NCI-H187 (cell line): Measurements from ENCODE around the gene OTUD4.
"Not testable (repeated sequence)": the region's sequence is repeated elsewhere in the genome, so short reads cannot be mapped to it uniquely, and the experiment has no call there.

Experiments
- DNase-seq, 2 experiments: peaks; one replicate each; lab custom pipeline; 2025; lab: John Stamatoyannopoulos, UW

The OTUD4 gene

DNA sequence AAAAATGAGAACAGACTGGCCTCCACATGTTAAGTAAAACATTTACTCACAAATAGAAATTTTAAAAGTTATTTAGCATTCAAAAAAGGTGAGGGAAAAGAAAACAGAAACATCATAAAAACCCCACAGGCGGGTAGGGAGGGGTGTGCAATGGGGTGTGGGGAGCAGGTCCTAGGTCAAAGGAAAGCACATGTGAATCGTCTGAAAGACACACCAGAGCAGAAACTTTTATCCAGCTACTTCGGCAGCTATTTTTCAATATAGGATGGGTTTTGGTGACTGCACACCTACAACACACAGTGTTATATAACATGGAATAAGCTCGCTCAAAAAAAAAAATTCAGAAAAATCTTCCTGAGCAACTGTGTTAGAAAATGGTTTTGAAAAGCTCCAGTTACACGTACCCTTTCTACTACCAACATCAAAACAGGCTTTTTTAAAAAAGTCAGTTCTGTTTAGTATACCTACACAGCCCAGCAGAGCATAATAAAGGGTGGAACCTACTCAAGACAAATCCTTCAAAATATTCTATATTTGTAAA, 1.6 kb downstream of the OTUD4 start:
- DNase-seq: no peak

DNA sequence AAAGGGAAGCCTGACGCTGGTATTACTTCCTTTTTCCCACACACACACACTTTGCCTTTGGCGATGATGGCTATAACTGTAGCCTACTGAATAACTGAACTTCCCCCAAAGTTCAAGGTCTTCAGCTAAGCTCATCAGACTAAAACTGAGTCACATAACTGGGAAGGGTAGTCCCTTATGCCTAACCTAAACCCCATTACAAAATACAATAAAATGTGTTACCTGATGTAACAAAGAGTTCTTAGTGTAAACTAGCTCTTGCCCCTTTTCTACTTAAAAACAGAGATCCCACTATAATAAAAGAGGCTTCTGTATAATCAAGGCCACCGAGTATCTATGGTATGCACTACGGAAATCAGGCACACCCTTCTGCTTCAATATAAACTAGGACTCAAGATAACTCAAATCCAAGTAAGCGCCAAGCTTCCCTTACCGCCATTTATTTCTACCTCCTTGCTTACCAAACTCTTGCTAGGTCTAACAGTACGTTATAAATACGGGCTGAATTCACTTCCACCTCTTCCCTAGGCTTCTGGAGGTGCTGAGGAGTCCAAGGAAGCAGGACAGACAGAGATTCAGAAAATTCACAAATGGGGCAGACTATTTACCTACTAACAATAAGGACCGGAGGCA, 2.4 kb downstream of the OTUD4 start:
- no peak for DNase-seq

DNA sequence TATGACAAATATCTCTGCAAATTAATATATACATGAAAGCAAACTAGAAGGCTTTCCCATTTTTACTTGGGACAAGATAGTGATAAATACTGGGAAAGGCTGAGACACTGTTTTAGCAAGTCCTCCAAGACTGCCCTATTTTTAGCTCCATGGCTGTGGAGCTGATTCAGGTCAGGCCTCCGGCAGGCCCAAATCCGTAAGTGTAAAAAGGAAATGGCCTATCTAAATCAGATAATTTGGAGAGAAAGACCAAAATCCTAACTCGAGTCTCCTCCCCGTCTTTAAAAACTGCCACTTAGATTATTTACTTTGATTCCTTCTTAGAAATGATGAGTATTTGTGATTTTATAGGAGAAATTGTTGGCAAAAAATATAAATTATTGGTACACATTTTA, 2.9 kb downstream of the OTUD4 start:
- no peak for DNase-seq

DNA sequence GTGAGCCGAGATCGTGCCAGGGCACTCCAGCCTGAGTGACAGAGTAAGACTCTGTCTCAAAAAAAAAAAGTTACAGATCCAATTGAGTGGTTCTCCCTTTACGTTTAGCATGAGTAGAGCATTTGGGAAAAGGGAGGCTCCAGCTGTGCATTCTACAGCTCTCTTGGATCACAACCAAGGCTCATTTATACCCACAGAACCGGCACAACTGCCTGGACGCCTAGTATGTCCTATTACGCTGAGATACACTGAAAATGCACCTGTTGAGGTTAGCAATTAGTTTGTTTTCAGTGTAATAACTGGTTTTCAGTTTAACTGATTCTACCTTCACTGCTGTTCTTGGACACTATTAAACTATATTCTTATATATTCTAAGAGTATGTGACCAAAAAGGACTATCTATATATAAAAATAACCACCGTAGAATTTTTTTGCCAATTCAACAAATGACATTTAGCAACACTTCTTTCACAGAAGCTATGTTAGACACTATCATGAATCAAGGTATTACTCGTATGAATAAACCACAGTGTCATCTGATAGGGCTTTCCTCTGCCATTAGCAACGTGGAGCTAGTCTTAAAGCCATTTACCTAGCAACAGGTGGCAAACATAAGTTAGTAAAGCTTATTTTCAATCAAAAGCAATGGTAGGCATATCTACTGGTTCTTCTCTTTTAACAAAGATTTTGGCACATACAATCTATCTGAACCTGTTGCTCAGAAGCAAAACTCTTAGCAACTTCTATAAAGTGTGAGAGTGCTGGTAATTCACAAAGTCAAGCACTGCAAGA, 3.6 kb downstream of the OTUD4 start:
- DNase-seq: no peak

DNA sequence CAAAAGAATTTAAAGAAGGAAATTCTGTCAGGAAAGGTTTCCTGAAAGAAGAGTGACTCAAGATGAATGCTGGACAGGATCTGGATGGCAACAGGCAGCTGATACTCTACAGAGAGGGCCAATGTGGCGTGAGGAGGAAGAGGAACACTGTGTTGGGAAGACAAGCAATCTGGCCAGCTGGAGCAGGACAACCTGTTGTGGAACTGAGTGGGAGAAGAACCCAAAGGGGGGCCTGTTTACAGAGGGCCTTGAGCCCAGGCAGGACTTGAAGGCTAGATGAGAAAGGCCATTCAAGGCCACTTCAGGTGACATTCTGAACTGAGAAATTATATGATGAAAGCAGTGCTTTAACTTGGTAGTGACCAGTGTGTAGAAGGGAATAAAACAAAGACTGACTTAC, 8.5 kb downstream of the OTUD4 start:
- DNase-seq: no peak

DNA sequence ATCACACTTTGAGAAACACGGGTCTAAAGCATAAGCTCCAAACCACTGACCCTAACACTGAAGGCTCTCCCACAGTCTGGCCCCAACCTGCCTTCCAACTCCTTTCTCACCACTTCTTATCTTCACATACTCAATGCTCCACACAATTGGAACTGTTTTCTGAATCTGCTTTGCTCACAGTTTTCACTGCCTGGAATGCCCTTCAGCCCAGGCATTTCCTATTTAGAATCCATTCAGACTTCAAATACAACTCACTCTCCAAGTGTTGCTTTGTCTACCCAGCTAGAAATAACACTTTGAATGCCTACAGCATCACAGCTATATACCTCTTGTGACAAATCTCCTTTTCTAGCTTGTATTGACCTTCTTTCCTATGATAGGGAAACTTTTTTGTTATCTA, 10.2 kb downstream of the OTUD4 start:
- DNase-seq: no peak

DNA sequence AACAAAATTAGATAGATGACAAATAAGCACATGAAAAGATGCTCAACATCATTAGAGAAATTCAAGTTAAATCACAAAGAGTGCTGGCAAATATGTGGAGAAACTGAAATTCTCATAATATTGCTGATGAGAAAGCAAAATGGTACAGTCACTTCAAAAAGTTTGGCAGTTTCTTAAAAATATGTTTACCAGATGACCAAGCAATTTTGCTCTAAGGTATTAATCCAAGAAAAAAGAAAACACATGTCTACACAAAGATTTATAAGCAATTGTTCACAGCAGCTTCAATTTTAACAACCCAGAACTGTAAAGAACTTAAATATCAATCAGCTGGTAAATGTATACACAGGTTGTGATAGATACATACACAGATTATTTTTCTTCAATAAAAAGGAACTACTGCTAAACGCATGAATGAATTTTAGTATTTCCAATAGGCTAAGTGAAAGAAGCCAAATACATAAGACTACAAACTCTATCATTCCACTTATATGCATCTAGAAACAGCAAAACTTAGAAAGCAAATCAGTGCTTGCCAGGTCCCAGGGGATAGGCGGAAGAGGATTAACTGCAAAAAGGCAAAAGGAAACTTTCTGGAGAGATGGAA, 11.7 kb downstream of the OTUD4 start:
- DNase-seq: no peak

DNA sequence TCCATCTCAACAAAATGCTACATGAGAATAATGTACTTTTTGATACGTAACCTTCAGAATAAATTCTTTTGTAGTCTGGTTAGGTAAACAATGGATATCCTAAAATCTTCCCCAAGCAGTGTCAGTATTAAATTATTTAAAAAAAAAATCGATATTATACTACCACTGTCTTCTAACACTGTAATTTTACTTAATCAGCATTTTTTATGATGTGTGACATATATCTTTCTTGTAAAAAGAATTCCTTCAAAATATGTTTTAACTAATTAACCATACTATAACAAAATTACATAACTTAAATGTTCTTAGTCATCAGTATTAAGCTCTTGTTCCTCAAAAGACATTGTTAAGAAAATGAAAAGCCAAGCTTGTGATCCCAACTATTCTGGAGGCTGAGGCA, 12.5 kb downstream of the OTUD4 start:
- DNase-seq: no peak

DNA sequence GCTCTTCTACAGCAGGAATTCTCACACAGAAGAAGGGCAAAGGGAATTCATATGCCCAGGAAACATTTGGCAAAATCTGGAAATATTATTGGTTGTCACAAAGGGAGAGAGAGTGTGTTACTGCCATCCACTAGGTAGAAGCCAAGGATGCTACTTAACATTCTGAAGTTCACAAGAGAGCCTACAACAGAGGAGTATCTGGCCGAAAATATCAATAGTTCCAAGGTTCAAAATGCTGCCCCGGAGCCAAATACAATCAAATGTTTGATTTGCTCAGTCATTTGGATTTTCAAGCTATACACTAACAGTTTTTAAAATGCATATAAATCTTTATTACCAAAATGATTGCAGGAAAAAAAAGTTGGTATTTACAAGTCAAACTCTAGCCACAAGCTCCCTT, 18.8 kb downstream of the OTUD4 start:
- DNase-seq: no peak

DNA sequence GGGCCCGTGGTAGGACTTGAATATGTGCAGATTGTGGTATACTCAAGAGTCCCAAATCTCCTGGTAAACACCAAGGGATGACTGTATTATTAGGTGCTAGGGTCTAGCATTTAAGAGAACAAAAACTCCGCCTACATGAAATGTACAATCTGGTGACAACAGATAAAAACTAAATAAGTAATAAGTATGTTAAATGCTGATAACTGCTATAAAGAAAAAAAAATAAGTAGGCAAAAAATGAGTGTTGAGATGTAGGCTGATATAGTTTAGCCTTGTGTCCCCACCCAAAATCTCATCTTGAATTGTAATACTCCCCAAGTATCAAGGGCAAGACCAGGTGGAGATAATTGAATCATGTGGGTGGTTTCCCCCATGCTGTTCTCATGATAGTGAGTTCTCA, 23.4 kb downstream of the OTUD4 start:
- no peak for DNase-seq

DNA sequence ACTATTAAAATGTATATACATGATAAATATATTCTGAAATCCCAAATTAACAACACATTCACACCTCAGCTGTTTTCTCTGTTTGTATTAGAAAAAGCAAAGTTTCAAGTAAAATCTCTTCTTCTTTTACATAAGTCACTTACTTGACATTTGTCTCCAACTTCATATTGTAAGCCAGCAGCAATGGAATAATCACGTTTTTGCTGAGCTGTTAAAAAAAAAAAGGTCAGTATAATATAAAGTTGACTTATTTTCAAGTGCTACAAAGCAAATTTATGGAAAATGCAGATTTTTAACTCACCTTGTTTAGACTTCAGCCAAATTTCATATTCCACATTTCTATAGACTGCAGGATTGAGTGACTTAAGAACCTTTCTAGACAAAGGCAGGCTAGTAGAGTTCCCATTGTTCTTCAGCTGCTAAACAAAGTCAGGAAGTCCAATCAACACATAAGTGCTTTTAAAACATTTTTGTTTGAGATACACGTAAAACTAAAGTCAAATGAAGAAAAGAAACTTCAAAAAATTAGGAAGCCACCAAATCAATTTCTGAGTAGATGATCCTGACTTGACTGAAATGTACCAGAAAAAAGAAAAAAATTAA, 25.0 kb downstream of the OTUD4 start:
- DNase-seq: no peak

DNA sequence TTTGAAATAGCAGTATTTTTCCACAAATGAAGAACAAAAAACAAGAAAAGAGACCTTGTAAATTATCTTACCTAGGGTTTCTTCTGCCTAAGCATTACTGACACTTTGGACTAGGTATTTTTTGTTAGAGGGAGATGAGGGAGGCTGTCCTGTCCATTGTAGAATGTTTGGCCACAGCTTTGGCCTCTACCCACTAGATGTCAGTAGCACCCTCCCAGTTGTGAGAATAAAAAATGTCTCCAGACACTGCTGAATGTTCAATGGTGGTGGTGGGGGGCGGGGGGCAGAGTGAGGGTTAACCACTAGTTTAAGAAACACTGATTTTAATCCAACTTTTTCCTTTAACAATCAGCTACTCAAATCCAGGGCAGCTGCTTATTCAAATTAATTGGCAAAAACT, 25.8 kb downstream of the OTUD4 start:
- DNase-seq: no peak

DNA sequence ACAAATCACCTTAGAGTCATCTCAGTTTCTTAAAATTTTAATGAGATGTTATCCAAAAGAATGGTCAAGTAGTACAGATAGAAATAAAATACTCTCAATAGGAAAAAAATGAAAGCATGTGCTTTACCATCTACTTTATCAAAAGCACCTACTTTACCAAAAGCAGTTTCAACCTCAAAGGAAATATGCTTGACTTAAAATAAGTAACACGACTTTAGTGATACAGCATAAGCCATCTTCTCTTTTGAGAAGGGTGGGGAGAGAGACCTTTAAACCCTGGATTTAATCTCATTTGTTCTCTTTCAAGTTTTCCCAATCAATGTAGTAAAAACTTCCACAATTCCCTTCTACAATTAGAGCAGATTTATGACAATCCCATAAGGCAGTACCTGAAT, 26.5 kb downstream of the OTUD4 start:
- DNase-seq: no peak

DNA sequence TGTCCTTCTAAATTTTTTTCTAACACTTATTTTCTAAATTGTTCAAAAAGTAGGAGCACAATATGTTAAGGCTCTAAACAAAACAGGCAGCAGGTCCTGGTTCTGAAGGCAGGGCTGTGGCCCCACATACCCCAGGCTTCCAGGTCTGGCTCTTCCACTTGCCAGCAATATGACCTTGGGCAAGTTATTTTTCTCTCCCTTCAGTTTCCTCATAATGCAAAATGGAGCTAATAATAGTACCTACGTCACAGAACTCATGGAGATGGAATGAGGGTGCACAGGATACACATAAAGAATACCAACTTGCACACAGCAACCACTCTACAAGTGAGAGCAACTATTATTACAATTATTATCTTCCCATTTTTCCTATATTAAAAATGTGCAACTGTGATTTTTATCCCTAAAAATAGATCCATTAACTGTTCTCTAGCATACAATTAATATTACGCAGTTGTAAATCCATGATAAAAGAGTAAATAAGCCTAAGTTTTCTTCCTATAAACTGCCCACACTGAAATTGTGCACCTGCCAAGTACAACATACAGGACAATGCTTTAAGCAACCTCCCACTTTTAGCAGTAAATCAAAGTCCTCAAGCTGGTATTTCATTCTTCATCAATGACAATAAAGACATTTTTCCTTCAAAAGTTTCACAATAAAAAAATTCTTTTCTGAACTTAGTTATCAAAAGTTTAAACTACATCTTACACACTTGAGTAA, 27.0 kb downstream of the OTUD4 start:
- DNase-seq: no peak

DNA sequence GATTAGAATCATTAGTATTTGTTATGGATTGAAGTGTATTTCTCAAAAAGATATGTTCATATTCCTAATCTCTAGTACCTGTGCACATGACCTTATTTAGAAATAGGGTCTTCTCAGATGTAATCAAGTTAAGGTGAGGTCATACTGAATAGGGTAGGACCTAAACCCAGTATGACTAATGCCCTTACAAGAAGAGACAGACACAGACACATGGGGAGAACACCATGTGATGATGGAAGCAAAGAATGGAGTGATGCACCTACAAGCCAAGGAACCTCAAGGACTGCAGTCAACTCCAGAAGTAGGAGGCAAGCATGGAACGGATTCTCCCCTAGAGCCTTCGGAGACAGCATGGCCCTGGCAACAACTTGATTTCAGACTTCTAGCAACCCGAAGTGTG, 31.4 kb downstream of the OTUD4 start:
- DNase-seq: no peak

DNA sequence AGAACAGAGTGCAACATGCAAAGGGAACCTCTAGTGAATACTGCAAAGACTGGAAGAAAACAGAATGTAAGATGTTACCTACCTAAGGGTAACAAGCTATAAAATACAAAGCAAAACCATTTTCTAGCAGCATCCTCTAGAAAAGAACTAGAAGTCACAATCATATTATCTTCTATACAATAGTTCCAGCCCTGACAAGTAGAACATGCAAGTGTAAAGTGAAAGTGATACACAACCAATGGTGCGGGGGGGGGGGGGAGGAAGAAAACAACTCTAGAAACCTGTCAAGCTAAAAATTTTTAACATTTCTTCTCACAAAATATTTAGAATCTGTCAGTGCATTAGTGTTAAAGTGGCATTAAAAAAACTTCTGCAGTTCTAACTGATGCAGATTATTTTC, 44.2 kb downstream of the OTUD4 start:
- DNase-seq: not testable (repeated sequence)

DNA sequence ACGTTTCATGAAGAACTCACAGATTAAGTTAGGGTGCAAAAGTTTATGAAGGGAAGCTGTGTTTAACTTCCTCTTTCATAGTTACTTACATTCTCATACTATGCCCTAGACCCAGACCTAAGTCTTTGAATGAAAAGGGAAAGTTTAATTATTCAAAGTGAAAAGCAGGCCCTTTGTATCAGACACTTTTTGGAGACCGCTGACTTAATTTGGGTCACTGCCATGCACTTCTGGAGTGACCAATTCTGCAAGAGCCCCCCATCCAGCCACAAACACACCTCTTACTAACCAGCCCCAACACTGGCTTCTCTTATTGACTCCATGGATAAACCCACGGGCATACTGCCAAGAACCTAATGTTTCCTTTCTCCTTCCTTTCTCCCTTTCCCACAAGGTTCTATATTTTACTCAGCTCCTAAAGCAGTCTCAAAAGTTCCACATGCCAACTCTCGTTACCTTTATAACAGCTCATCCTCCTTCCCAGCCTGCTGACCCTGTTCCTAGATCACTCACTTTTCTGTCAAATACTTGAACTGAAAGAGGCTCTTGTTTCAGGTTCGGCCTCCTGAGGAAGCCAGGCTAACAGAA, 47.8 kb downstream of the OTUD4 start:
- no peak for DNase-seq

DNA sequence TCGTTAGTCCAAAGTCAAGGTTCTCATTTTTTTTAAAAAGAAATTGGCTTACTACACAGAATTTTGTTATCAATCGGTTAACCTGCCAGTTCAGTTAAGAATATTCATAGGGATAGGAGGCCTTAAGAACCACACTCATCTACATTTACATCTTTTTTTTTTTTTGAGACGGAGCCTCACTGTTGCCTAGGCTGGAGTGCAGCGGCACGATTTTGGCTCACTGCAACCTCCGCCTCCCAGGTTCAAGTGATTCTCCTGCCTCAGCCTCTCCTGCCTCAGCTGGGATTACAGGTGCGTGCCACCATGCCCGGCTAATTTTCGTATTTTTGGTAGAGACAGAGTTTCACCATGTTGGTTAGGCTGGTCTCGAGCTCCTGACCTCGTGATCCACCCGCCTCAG, 48.5 kb downstream of the OTUD4 start:
- DNase-seq: no peak

DNA sequence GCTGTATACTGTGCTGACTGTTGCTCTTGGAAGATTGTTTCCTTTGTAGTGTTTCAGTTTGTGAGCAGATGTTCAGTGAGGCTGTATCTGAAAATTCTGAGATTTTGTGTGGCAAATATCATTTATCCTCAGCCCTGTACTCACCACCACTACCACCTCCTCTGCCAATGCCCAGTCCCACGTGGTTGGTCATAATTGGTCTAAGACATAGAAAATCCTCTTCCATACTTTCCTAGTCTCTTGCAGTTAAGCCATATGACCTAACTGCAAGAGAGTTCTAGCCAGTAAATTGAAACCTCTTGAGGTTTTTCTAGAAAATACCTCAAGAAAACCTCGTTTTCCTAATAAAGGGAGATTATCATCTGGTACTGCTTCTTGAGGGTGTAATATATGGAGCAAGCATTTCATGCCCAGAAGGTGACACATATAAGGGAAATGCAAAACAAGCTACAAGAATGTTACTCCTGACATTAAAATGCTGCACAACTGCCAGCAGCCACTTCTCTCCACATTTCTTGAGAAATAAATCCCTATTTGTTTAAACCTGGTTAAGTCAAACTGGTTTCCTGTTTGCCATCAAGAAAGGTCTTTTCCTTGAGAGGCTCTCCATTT, 49.5 kb downstream of the OTUD4 start:
- no peak for DNase-seq

DNA sequence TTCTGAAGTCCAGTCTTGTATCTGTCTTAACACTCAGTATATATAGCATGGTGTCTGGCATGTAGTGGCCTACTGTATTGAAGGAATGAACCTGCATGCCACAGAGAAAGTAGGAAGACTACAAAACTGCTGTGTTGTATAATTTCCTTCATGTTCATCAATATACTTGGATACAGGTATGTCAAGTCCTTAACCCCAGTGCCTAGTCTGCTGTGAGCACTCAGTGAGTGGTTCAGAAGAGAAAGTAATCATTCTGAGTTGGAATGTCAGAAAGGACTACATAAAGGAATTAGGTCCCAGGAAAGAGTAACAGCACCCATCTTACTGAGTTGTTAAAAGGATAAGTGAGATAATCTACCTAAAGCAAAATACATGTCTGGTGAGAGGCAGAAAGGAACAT, 50.3 kb downstream of the OTUD4 start:
- no peak for DNase-seq

DNA sequence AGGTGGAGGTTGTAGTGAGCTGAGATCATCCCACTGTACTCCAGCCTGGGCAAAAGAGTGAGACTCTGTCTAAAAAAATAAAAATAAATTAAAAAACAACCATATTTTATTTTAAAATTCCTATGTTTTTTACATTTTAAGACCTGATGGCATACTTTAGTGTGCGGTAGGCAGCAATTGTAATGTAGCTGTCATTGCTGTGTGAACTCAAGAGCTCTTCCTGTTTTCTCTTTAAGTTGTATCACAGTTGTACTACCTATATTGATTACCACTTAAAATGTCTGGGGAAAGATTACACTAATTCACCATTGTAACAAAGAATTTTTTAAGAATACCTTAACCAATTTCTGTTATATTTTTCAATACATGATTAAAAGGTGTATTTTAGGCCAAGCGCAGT, 55.0 kb downstream of the OTUD4 start:
- DNase-seq: no peak
